Colonic mucosa (tissue), 4 donors: ENCODE results near the gene EHD1. TPM values are rescaled to one million over a fixed set of nuclear protein-coding genes. Genes with fewer than 3 reads are reported as not detected.
"Not testable (repeated sequence)": the region's sequence is repeated elsewhere in the genome, so short reads cannot be mapped to it uniquely, and the experiment has no call there.

Source experiments
- DNase-seq: peaks from one replicate; pipeline ENCODE4 v3.0.0-alpha.2; 2020
- H3K27ac ChIP-seq: fragments of 200-600 bp; one replicate; pipeline ENCODE4 v1.8.0; 2021
- H3K27me3 ChIP-seq: fragments of 200-600 bp; one replicate; pipeline ENCODE4 v1.8.0; 2021
- H3K36me3 ChIP-seq: fragments of 200-600 bp; one replicate; pipeline ENCODE4 v1.8.0; 2021
- H3K4me1 ChIP-seq: fragments of 200-600 bp; one replicate; pipeline ENCODE4 v1.8.0; 2021; ENCODE audit warnings: mild to moderate bottlenecking
- H3K4me3 ChIP-seq: fragments of 200-600 bp; one replicate; pipeline ENCODE4 v1.8.0; 2021
- H3K9ac ChIP-seq, 2 donors: one replicate each; pipeline ENCODE4 v1.7.0; 2013; ENCODE audit warnings: control low read depth in 2 of 2, low read depth in 2 of 2, low read length in 2 of 2
- H3K9me3 ChIP-seq: fragments of 200-600 bp; one replicate; pipeline ENCODE4 v1.8.0; 2021
- CTCF ChIP-seq: fragments of 200-600 bp; IDR thresholded peaks from one replicate; pipeline ENCODE4 v1.8.0; 2022; ENCODE audit warnings: antibody characterized with exemption, mild to moderate bottlenecking
- intact Hi-C: fragments of 100-400 bp; cut with DNase I; formaldehyde crosslinking; loops from one replicate; pipeline ENCODE4 v1.14.1; 2022
- total RNA-seq, 2 donors: library from RNA; stranded (reverse); fragmentation: NEBNext Ultra II Directional in 1 of 2; extraction: Animal tissue kit (Norgen Biotek cat#: 25700) in 1 of 2; gene quantifications; one replicate each; pipeline ENCODE4 v1.2.1, GENCODE V29; 2021
- donor health status: healthy.
- donor health status: DM: no; HTN: no; CAD: no.
- donor health status: DM: no; HTN: no; CAD: no.

EHD1 gene
- total RNA-seq, 2 donors from 2014 or later: 66.5 to 72.3 TPM

- Histone ChIP-seq H3K9ac (no peak overlapping the region), H3K27ac (no peak overlapping the region), H3K4me1 (no peaks in the 10 kb centered on the region), H3K9me3 (no peaks in the 10 kb centered on the region), H3K36me3 (no peaks in the 10 kb centered on the region), H3K27me3 (no peaks in the 10 kb centered on the region), H3K4me3 (no peak overlapping the region)
- DNase-seq: no peak
- intact Hi-C loops: no loop called here
- no peak for TF ChIP-seq CTCF
Observed at GRCh38 chr11:64823568-64824119, 54.8 kb downstream of the EHD1 start.

- Histone ChIP-seq H3K4me3 (no peak overlapping the region), H3K27ac (no peak overlapping the region), H3K9ac (no peak overlapping the region), H3K27me3 (no peaks in the 10 kb centered on the region), H3K4me1 (no peaks in the 10 kb centered on the region), H3K9me3 (no peaks in the 10 kb centered on the region), H3K36me3 (no peaks in the 10 kb centered on the region)
- no peak for DNase-seq
- TF ChIP-seq CTCF: no peak
- intact Hi-C loops: no loop called here
Observed at GRCh38 chr11:64817476-64817875, 60.9 kb downstream of the EHD1 start.

GRCh38 chr11:64815433-64815832, 63.0 kb downstream of the EHD1 start:
- H3K4me3 ChIP-seq, H3K27me3 ChIP-seq, H3K4me1 ChIP-seq, DNase-seq, H3K9ac ChIP-seq, H3K9me3 ChIP-seq, H3K36me3 ChIP-seq, intact Hi-C loops, H3K27ac ChIP-seq: not testable (repeated sequence)

- TF ChIP-seq CTCF: no peak
- no peak overlapping the region for H3K27ac ChIP-seq
- H3K36me3 ChIP-seq: no peaks in the 10 kb centered on the region
- intact Hi-C loops: no loop called here
- no peaks in the 10 kb centered on the region for H3K27me3 ChIP-seq
- DNase-seq: no peak
- no peaks in the 10 kb centered on the region for H3K9me3 ChIP-seq
- no peak overlapping the region for H3K4me3 ChIP-seq
- H3K4me1 ChIP-seq: no peaks in the 10 kb centered on the region
- no peak overlapping the region for H3K9ac ChIP-seq
Observed at GRCh38 chr11:64814712-64815187, 63.7 kb downstream of the EHD1 start.

- no peak for DNase-seq
- Histone ChIP-seq H3K4me1 (peaks cover 2% of the 10 kb centered on the region), H3K27ac (no peak overlapping the region)
Observed at GRCh38 chr11:64813826-64814225, 64.6 kb downstream of the EHD1 start.

More at GRCh38 chr11:64813826-64814225, 64.6 kb downstream of the EHD1 start:
- no peak for TF ChIP-seq CTCF
- intact Hi-C loops: no loop called here
- no peaks in the 10 kb centered on the region for H3K27me3 ChIP-seq
- H3K36me3 ChIP-seq: no peaks in the 10 kb centered on the region
- H3K9ac ChIP-seq: no peak overlapping the region
- H3K4me3 ChIP-seq: no peak overlapping the region
- no peaks in the 10 kb centered on the region for H3K9me3 ChIP-seq
